WTC11 (cell line): Measurements from ENCODE around the gene WNT9B. TPM values are rescaled to one million over a fixed set of nuclear protein-coding genes. Genes with fewer than 3 reads are reported as not detected.
A peak's percentile ranks its signal among the peaks of the same experiment; 100 is the strongest.

Source experiments
- ATAC-seq: fragments of 200-7000 bp; cut with Tn5 transposase; 2 replicates; pipeline ENCODE4 v1.10.0; 2021; ENCODE audit warnings: mild to moderate bottlenecking, moderate library complexity
- CTCF ChIA-PET: fragments of 300-600 bp; sonication (Branson Sonifier 250); formaldehyde crosslinking; loops from one replicate; lab custom pipeline; 2021; ENCODE audit warnings: antibody characterized with exemption; lab: Charles Lee
- POLR2A ChIA-PET: fragments of 350-600 bp; sonication (Branson Sonifier 250); formaldehyde crosslinking; loops from one replicate; lab custom pipeline; 2021; ENCODE audit warnings: antibody characterized with exemption; lab: Charles Lee
- DNase-seq: peaks from one replicate; pipeline ENCODE4 v3.0.0; 2021; ENCODE audit warnings: low spot score
- H3K27ac Mint-ChIP-seq: 2 replicates; pipeline ENCODE4 v1.8.0; 2021; ENCODE audit warnings: mixed read lengths
- H3K27me3 Mint-ChIP-seq: 2 replicates; pipeline ENCODE4 v1.8.0; 2021; ENCODE audit warnings: low read depth, mild to moderate bottlenecking, moderate library complexity, mixed read lengths
- H3K36me3 Mint-ChIP-seq: 2 replicates; pipeline ENCODE4 v1.8.0; 2021; ENCODE audit warnings: mixed read lengths
- H3K4me1 Mint-ChIP-seq: 2 replicates; pipeline ENCODE4 v1.8.0; 2022; ENCODE audit warnings: mixed read lengths
- H3K4me3 Mint-ChIP-seq: 2 replicates; pipeline ENCODE4 v1.8.0; 2021; ENCODE audit warnings: mild to moderate bottlenecking, moderate library complexity, mixed read lengths
- H3K9me3 Mint-ChIP-seq: 2 replicates; pipeline ENCODE4 v1.8.0; 2021; ENCODE audit warnings: mixed read lengths
- ARID4B ChIP-seq: sonication (generic); formaldehyde crosslinking; IDR thresholded peaks from 2 replicates; pipeline ENCODE4 v1.8.0; 2023; ENCODE audit warnings: missing genetic modification reagents, mild to moderate bottlenecking, borderline replicate concordance
- ATF2 ChIP-seq: sonication (generic); formaldehyde crosslinking; IDR thresholded peaks from 2 replicates; pipeline ENCODE4 v1.8.1; 2022; ENCODE audit warnings: low read depth, missing genetic modification reagents, borderline replicate concordance
- ATF6 ChIP-seq: sonication (generic); formaldehyde crosslinking; IDR thresholded peaks from 2 replicates; pipeline ENCODE4 v1.8.1; 2023; ENCODE audit warnings: mild to moderate bottlenecking, missing genetic modification reagents
- CBFB ChIP-seq: sonication (generic); formaldehyde crosslinking; IDR thresholded peaks from 2 replicates; pipeline ENCODE4 v1.8.1; 2022; ENCODE audit warnings: mild to moderate bottlenecking, low read depth, missing genetic modification reagents
- E2F4 ChIP-seq: sonication (generic); formaldehyde crosslinking; IDR thresholded peaks from 2 replicates; pipeline ENCODE4 v1.8.1; 2022; ENCODE audit warnings: low read depth, mild to moderate bottlenecking, moderate library complexity, missing genetic modification reagents, borderline replicate concordance
- ELF4 ChIP-seq: sonication (generic); formaldehyde crosslinking; IDR thresholded peaks from 2 replicates; pipeline ENCODE4 v1.8.1; 2022; ENCODE audit warnings: low read depth, mild to moderate bottlenecking, moderate library complexity, missing genetic modification reagents
- HMGA2 ChIP-seq: fragments of 250-450 bp; sonication (Bioruptor Pico); IDR thresholded peaks from 2 replicates; pipeline ENCODE4 v1.4.0; 2021; ENCODE audit warnings: mild to moderate bottlenecking, moderate library complexity
- IRF1 ChIP-seq: sonication (generic); formaldehyde crosslinking; IDR thresholded peaks from 2 replicates; pipeline ENCODE4 v1.8.0; 2023; ENCODE audit warnings: missing genetic modification reagents
- NFE2L1 ChIP-seq: sonication (generic); formaldehyde crosslinking; IDR thresholded peaks from 2 replicates; pipeline ENCODE4 v1.8.1; 2023; ENCODE audit warnings: missing genetic modification reagents
- NR3C1 ChIP-seq: sonication (generic); formaldehyde crosslinking; conservative IDR thresholded peaks from 2 replicates; pipeline ENCODE4 v1.8.1; 2023; ENCODE audit warnings: low read depth, mild to moderate bottlenecking, missing genetic modification reagents
- TCF7 ChIP-seq: sonication (generic); formaldehyde crosslinking; IDR thresholded peaks from 2 replicates; pipeline ENCODE4 v1.8.0; 2022; ENCODE audit warnings: mild to moderate bottlenecking, low read depth, missing genetic modification reagents, moderate library complexity
- TEAD4 ChIP-seq: sonication (generic); formaldehyde crosslinking; IDR thresholded peaks from 2 replicates; pipeline ENCODE4 v1.8.0; 2022; ENCODE audit warnings: mild to moderate bottlenecking, missing genetic modification reagents
- total RNA-seq: library from RNA; stranded (reverse); gene quantifications from 3 replicates; pipeline ENCODE4 v1.2.3, GENCODE V29; 2021
- TF ChIP-seq, protein P1 (sequence below): sonication (generic); formaldehyde crosslinking; IDR thresholded peaks from 2 replicates; pipeline ENCODE4 v1.8.1; 2023; ENCODE audit warnings: mild to moderate bottlenecking, missing genetic modification reagents
- TF ChIP-seq, protein P2 (sequence below): sonication (generic); formaldehyde crosslinking; IDR thresholded peaks from 2 replicates; pipeline ENCODE4 v1.8.0; 2022; ENCODE audit warnings: mild to moderate bottlenecking, missing genetic modification reagents
- TF ChIP-seq, protein P3 (sequence below): fragments of 250-450 bp; sonication (Bioruptor Pico); IDR thresholded peaks from 2 replicates; pipeline ENCODE4 v1.9.0; 2021; ENCODE audit warnings: mild to moderate bottlenecking, borderline replicate concordance

Gene WNT9B
- total RNA-seq, 1 experiment from 2014 or later, result 0.87 TPM

DNA sequence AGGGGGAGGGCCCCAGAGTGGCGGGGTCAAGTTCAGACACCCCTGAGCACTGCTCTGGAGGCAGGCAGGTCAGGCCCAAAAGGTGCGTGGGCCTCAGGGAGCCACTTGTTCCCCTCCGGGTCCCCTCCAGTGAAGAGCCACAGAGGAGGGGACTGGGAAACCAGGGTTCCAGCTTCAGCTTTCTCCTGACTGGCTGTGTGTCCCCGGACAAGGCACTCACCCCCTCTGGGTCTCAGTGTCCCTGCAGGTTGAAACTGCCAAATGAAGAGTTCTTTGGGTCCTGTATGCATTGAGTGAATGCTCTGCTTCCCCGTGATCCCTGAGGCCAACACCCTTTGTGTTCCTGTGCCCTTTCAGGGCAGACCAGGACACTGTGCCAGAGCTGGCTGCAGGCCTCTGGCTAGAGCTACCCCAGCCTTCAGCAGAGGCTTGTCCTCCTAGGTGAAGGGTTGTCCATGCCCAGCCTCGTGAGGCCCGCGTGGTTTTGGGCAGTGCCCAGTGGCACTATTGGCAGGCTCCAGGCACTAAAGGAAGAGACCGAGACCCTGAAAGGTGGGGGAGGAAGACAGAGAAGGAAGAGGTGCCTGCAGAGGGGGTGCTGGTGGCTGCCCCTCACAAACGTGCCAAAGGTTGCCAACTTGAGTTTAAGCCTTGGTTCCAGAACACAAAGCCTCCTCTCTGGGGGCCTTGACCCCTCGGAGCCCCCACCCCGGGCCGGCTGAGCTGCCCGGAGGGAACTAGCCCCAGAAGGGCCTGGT, 19.6 kb upstream of the WNT9B start:
- CTCF ChIA-PET, result interaction anchor here (1.9 to 2.7 kb wide), 3 partner anchors 9 to 110 kb away, joined by 12 to 13 read pairs (median 12); no protein-coding TSS in a partner anchor
- peaks cover 38% of the 10 kb centered on the region for H3K27me3 Mint-ChIP-seq
- H3K36me3 Mint-ChIP-seq, result no peaks in the 10 kb centered on the region
- ATAC-seq (no peak), DNase-seq (no peak)
- H3K27ac Mint-ChIP-seq, result no peak overlapping the region
- no peaks in the 10 kb centered on the region for H3K9me3 Mint-ChIP-seq
- POLR2A ChIA-PET, result no interaction called here
- peak overlapping the region; percentile 36 for H3K4me3 Mint-ChIP-seq
- TF ChIP-seq TCF7 (CRISPR knock-in tag) (no peak), ELF4 (CRISPR knock-in tag) (no peak), CBFB (CRISPR knock-in tag) (no peak), HMGA2 (CRISPR knock-in tag) (no peak), ARID4B (CRISPR knock-in tag) (no peak), NR3C1 (CRISPR knock-in tag) (no peak), E2F4 (no peak), NFE2L1 (no peak), IRF1 (CRISPR knock-in tag) (no peak), ATF6 (CRISPR knock-in tag) (no peak)
- TF ChIP-seq, protein P1, sequence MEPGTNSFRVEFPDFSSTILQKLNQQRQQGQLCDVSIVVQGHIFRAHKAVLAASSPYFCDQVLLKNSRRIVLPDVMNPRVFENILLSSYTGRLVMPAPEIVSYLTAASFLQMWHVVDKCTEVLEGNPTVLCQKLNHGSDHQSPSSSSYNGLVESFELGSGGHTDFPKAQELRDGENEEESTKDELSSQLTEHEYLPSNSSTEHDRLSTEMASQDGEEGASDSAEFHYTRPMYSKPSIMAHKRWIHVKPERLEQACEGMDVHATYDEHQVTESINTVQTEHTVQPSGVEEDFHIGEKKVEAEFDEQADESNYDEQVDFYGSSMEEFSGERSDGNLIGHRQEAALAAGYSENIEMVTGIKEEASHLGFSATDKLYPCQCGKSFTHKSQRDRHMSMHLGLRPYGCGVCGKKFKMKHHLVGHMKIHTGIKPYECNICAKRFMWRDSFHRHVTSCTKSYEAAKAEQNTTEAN (CRISPR knock-in tag), result no peak
- TF ChIP-seq, protein P2, sequence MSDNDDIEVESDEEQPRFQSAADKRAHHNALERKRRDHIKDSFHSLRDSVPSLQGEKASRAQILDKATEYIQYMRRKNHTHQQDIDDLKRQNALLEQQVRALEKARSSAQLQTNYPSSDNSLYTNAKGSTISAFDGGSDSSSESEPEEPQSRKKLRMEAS (CRISPR knock-in tag), result no peak
- peaks cover 42% of the 10 kb centered on the region for H3K4me1 Mint-ChIP-seq

DNA sequence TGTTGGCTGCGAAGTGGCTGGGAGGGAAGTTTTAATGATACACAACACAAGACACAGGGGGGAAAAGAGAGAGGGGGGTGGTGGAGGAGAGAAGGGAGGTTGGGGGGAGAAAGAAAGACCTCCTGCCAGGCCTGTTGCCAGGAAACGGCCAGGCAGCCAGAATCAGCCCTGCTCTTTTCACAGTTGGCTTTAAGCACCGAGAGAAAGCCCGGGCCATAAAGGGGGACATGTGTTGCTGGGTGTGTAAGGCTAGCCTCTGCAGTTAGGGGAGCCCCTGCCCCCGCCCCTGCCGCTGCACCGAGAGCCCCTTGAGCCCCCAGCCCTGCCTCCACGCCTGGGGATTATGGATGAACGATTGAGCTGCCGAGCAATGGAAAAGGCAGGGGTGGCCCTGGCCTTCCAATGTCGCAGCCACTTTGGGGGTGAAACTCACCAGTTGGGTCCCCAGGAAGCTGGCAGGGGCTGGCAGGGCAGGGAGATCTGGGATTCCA, 19.0 kb upstream of the WNT9B start:
- POLR2A ChIA-PET, result interaction anchor here (0.6 kb wide), 1 partner anchor 877 kb away, joined by 3 read pairs; no protein-coding TSS in a partner anchor
- no peaks in the 10 kb centered on the region for H3K36me3 Mint-ChIP-seq
- H3K9me3 Mint-ChIP-seq, result no peaks in the 10 kb centered on the region
- peak; percentile 13; the same call in 1 of the 2 replicates for ATAC-seq
- no peak overlapping the region for H3K27ac Mint-ChIP-seq
- no peak for DNase-seq
- CTCF ChIA-PET, result interaction anchor here (1.0 to 2.7 kb wide), 7 partner anchors 10 to 110 kb away, joined by 3 to 13 read pairs (median 8); no protein-coding TSS in a partner anchor
- no peak overlapping the region for H3K4me3 Mint-ChIP-seq
- peaks cover 42% of the 10 kb centered on the region for H3K4me1 Mint-ChIP-seq
- peaks cover 34% of the 10 kb centered on the region for H3K27me3 Mint-ChIP-seq
- TF ChIP-seq, protein P3, sequence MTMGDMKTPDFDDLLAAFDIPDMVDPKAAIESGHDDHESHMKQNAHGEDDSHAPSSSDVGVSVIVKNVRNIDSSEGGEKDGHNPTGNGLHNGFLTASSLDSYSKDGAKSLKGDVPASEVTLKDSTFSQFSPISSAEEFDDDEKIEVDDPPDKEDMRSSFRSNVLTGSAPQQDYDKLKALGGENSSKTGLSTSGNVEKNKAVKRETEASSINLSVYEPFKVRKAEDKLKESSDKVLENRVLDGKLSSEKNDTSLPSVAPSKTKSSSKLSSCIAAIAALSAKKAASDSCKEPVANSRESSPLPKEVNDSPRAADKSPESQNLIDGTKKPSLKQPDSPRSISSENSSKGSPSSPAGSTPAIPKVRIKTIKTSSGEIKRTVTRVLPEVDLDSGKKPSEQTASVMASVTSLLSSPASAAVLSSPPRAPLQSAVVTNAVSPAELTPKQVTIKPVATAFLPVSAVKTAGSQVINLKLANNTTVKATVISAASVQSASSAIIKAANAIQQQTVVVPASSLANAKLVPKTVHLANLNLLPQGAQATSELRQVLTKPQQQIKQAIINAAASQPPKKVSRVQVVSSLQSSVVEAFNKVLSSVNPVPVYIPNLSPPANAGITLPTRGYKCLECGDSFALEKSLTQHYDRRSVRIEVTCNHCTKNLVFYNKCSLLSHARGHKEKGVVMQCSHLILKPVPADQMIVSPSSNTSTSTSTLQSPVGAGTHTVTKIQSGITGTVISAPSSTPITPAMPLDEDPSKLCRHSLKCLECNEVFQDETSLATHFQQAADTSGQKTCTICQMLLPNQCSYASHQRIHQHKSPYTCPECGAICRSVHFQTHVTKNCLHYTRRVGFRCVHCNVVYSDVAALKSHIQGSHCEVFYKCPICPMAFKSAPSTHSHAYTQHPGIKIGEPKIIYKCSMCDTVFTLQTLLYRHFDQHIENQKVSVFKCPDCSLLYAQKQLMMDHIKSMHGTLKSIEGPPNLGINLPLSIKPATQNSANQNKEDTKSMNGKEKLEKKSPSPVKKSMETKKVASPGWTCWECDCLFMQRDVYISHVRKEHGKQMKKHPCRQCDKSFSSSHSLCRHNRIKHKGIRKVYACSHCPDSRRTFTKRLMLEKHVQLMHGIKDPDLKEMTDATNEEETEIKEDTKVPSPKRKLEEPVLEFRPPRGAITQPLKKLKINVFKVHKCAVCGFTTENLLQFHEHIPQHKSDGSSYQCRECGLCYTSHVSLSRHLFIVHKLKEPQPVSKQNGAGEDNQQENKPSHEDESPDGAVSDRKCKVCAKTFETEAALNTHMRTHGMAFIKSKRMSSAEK (CRISPR knock-in tag), result no peak
- no peak for TF ChIP-seq ATF2 (CRISPR knock-in tag)
- no peak for TF ChIP-seq CBFB (CRISPR knock-in tag)
- TF ChIP-seq NR3C1 (CRISPR knock-in tag), result no peak
- no peak for TF ChIP-seq IRF1 (CRISPR knock-in tag)
- TF ChIP-seq TEAD4 (CRISPR knock-in tag), result no peak
